ENCODE data around the gene IL20RA.

DNA sequence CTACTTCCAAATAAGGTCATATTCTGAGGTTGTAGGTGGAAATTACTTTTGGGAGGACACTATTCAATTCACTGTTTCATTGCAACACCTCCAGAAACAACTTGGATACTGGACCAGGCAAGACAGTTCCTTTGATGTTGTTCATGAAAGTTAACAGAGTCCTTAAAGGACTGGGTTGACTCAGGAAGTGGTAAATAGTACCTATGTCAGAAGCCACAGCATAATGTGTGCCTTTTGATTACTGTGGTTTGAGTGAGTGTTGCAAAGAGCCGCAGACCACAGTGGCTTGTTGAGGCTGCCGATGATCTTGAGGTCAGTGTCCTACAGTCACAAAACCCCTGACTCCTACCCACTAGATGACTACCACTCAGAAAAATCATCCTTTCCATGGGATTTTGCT is 10.9 kb downstream of the IL20RA start:
- TF ChIP-seq POLR2A (IDR thresholded peaks at IDR 0.05): no peak
- TF ChIP-seq, protein P1, sequence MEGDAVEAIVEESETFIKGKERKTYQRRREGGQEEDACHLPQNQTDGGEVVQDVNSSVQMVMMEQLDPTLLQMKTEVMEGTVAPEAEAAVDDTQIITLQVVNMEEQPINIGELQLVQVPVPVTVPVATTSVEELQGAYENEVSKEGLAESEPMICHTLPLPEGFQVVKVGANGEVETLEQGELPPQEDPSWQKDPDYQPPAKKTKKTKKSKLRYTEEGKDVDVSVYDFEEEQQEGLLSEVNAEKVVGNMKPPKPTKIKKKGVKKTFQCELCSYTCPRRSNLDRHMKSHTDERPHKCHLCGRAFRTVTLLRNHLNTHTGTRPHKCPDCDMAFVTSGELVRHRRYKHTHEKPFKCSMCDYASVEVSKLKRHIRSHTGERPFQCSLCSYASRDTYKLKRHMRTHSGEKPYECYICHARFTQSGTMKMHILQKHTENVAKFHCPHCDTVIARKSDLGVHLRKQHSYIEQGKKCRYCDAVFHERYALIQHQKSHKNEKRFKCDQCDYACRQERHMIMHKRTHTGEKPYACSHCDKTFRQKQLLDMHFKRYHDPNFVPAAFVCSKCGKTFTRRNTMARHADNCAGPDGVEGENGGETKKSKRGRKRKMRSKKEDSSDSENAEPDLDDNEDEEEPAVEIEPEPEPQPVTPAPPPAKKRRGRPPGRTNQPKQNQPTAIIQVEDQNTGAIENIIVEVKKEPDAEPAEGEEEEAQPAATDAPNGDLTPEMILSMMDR (IDR thresholded peaks at IDR 0.05): no peak
